Measurements from ENCODE around the gene PDZD11.

DNA sequence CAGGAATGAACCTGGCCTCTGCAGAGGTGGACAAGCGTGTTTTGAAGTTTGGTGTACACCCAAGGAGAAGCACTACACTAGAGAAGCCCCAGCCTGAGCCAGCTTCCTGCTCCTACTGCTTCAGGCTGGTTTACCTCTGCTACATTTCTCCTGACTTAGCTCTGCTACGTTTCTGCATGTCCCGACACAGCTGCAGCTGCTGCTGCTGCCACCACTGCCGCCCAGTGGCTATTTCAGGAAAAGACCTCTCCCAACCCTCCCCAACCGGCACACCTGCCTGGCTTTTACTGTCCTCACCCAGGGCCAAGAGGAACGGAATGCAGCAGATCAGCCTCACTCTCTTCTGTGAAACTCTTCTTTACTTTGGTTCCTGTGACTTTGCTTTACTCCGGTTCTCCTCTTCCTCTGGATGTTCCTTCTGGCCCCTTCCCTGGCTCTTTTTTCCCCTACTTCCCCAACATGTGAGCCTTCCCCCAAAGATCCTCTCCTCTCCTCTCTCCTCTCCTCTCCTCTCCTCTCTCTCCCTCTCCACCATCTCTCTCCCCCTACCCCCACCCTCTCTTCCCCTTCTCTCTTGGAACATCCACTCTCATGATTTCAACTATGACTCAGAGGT, 26.7 kb downstream of the PDZD11 start:
- TF ChIP-seq POLR2AphosphoS5 (IDR thresholded peaks at IDR 0.05; ENCODE audit: borderline replicate concordance, low read depth, low read length) (no peak), EZH2 (IDR thresholded peaks at IDR 0.05) (no peak), FOXP2 (optimal IDR thresholded peaks at IDR 0.05; ENCODE audit: control extremely low read depth, extremely low read length, insufficient read depth) (no peak)
